NCI-H510A (cell line): ENCODE results near the gene PLCD3.

Experiments used
- DNase-seq: peaks from one replicate; lab custom pipeline; 2025; lab: John Stamatoyannopoulos, UW

The PLCD3 gene

DNA sequence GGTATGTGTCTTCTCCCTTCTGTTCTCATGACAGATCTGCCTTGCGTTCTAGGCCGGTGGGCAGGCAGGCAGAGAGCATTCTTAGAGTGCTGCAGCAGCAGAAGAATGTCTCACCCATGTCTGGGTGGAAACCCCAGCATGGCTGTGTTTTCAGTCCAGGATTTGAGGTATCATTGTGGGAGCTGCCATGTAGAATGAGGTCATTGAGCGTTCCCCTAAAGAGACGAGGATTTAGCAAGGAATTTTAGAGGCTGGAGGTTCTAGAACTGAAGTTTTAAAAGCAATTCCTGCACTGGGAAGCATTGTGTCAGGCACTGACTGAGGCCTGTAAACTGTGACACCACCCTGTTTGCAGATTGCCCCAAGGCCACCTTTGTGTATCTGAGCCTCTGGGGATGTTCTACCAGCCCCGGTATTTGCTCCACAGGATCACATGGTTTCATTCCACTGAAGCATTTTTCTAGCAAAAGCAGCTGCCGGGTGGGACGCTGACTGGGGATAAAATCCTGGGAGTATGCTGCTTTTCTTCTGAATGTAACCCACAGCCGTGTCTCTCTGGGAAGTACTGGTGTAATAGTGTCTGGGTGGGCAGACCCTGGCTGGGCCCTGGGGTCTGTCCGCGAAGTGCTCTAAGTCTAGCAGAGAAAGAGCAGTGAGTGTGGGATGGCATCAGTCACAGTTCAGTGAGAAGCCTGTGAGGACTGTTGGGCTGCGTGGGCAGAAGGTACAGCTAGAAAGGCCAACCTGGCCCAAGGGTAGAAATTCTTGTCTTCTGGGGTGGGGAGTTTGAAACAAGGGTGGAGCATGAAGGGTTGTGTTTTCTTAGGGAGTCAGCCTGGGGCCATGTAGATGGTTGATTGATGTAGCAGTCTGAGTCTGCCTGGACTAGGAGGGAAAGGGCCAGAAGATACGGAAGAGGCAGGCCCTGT, 30.2 kb downstream of the PLCD3 start:
- no peak for DNase-seq

DNA sequence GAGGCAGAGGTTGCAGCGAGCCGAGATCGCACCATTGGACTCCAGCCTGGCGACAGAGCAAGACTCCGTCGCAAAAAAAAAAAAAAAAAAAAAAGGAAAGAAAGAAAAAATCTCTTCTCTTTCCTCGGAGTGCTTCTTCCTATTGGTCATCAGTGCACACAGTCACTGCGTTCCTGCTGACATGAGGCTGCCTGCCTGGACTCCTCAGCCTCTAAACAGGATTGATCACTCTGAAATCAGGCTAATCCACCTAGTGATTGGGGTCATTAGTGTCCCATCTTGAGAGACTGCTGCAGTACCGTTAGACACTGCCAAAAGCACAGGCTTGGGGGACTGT, 30.8 kb downstream of the PLCD3 start:
- no peak for DNase-seq

DNA sequence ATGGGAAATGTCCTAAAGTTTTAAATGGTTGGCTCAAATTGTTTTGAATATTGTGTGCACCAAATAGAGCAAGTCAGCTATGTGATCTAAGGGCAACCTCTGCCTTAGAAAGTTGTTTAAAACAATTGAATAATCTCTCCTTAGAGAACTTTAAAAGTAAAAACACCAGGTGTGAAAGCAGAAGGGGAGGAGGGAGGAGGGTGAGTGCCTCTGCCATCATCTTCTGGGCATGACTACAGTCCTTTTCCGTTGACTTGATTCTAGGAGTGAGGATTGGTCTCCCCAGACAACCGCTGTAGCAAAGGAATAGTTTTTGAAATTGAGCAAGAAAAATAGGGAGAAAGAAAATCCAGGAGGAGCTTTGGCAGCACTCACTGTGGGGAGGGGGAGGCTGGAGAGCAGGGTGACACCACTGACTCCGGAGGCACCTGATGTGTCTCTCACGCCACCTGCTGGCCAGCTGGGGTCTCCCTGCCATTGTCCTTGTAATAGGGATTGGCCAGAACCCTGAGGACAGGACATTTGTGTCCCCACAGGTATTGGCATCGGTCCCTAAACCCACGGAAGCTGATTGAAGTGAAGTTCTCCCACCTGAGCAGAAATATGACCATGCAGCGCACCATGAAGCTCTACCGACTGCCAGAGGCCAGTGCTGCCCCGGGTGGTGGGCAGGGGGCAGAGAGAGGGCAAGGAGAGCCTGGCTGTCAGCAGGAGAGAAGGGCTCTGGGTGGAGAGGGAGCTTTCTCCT, 33.3 kb downstream of the PLCD3 start:
- DNase-seq, result peak; percentile 56

DNA sequence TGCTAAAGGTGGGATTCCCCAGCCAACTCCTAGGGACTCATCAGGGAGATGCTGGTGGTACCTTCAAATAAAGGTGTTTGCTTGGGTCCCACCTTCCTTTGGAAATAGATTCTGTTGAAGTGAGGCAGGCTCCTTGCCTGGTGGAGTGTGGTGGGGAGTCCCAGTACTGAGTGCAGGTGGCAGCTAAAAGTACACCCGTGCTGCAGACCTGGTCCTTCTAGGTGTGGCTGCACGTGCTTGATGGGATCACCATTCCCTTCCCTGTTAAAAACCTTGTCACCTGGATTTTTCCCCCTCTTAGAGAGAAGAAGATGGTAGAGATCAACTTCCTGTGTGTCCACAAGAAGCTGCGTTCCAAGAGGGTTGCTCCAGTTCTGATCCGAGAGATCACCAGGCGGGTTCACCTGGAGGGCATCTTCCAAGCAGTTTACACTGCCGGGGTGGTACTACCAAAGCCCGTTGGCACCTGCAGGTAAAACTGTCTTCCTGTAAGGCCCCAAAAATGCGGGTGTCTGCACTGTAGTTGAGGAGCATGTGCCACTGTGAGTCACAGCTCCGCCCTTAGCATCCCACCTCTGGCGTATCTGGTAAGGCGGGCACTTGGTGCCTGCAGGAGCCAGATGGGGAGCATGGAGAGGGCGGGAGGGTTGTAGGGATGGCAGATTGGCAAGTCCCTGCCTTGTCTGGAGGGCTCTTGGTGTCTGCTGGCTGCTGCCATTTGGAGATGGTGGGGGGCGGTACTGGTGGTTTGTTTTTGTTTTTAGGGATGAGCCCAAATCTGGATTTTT, 34.0 kb downstream of the PLCD3 start:
- DNase-seq, result no peak

DNA sequence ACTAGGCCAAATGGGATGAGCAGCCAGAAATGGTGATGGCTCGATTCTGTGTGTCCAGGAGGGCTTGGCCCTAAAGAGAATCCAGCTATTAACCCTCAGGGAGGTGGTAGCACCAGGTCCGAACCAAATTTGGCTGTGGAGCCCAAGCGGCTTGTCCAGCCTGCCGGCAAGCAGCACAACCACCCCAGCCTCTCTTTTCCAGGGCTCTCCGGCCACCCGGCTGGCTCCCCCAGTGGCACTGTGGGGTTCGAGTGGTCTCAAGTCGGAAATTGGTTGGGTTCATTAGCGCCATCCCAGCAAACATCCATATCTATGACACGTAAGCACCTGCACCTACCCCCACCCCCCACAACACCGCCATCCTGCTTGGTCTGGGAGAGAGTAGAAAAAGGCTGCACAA, 35.4 kb downstream of the PLCD3 start:
- DNase-seq, result no peak

DNA sequence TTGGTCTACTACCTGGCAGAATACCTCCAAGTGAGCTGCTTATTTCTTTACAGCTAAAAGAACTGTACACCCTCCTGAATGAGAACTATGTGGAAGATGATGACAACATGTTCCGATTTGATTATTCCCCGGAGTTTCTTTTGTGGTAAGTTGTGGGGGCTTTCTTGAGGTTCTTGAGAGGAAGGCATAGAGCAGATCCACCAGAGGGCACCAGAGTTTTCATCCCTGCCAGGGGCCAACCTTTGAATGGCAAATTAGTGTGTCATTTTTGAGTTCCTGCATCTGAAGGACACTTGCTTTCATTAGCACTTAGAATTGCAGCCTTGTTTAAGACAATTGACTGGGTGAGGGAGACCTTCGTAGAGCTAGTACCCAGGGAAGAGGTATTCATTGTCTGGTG, 36.2 kb downstream of the PLCD3 start:
- DNase-seq, result no peak

DNA sequence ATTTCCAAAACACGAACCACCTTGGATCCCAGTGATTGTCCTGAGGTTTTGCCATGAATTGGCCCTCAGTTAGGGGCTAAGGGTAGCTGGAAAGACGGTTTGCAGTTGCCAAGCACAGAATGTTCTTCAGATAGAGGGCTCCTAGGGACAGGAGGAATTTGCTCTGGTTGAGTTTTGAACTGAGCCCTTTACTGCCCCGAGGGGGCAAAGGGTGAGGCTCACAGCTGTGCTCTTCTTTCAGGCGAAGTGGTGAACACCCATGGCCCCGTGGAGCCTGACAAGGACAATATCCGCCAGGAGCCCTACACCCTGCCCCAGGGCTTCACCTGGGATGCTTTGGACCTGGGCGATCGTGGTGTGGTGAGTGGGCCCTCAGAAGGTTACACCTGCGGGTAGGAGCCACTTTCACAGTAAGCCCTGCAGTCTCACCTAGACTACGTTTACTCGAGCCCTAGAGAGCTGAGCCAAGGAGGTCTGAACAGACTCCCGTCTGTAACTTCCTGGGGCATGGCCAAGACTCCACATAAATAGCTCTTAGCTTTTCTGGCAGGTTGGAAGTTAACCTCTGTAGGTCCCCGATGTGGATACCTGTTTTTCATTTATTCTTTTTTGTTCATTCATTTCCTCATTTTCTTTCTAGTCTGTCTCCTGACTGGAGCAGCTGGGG, 38.7 kb downstream of the PLCD3 start:
- DNase-seq, result no peak

DNA sequence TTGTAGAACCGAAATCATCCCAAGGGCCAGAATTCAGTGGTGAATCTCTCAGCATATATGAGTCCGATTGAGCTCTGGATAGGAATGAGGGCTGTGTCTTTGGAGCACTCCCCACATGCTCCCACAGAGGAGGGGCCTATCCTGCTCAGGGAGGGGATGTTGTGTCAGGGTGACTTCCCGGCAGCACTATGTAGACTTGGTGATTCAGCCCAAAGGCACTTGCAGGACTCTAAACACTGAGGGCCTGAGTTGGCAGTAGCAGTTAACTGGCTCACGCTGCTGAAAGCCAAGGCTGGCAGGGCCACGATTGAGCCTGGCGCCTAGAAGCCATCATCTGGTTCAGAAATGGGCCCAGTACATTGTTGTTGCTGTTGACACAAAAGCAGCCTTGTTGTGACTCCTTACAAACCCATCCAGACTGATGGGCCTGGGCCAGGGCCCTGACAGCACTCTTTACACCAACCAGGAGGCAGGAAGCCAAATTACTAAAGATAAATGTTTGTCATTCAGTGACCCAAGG, 39.3 kb downstream of the PLCD3 start:
- DNase-seq, result no peak

DNA sequence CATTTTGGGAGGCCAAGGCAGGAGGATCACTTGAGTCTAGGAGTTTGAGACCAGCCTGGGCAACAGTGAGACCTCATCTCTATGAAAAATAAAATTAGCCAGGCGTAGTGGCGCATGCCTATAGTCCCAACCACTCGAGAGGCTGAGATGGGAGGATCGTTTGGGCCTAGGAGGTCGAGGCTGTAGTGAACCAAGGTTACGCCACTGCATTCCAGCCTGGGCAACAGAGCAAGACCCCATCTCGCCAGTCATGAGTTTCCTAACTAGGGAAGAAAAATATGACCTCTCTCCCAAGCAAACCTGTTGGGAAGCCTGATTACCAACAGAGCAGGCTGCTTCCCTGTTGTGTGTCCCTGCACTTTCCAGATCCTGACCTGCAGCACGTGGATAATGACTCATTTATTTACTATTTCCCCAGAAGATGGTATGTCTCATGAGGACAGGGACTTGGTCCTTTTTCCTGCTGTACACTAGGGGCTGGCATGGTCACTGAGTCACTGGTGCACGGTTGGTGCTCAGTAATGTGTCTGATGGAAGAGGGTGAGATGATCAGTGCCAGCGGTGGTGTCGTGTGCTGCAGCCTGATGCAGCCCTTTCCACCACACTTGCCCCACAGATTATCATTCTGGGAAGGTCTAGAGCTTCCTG, 40.4 kb downstream of the PLCD3 start:
- DNase-seq, result no peak

DNA sequence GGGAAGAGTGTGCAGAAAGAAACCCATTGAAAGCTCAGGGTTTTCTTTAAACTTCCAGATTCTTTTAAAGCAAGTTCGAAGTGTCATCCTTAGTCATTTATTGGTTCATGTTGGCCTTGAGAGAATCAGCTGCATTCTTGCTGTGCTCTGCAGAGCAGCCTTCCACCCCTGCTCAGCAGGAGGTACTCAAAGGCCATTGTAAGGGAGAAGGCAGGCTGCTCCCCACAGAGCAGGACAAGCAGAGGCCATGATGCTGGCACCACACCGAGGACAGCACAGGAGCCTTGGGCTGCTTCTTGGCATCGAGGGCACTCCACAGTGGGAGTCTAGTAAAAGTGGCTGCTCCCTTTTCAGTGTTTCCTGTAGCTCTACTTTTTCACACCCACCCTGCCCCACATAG, 41.6 kb downstream of the PLCD3 start:
- DNase-seq, result no peak

DNA sequence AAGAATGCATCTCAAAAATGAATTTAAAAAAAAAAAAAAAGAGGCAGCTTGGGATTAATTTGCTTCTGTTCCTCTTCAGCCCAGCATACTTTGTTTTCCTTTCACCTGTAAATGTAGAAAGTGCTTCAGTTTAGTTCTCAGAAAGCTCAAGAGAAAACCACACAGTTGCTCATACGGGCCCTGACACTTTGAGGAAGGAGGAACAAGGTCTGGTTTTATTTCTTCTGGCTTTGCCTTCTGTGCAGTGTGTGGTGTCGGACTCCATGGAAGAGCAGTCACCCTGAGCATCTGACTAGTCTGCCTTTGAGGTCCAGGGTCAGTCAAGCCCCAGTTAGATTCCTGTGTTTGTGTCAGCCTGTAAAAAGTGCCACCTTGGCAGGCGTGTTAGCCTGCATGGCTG, 43.6 kb downstream of the PLCD3 start:
- DNase-seq, result no peak

DNA sequence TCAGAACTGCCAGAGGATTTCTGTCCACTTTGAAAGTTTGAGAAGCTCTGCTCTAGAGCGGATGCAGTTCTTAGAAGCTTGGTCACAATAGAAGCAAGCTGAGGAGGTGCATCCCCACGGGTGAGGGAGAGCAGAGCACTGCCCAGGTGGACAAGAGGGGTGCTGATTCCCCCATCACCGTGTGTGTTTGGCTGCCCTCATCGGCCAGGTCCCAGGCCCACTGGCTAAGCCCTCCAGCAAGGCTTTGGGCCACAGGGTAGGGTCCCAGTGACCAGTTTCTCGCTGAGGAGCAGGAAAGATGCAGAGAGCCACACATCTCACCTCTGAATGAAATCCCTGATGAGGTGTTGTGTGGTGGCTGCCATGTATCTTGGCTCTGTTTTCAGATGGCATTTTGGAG, 44.3 kb downstream of the PLCD3 start:
- DNase-seq, result no peak

DNA sequence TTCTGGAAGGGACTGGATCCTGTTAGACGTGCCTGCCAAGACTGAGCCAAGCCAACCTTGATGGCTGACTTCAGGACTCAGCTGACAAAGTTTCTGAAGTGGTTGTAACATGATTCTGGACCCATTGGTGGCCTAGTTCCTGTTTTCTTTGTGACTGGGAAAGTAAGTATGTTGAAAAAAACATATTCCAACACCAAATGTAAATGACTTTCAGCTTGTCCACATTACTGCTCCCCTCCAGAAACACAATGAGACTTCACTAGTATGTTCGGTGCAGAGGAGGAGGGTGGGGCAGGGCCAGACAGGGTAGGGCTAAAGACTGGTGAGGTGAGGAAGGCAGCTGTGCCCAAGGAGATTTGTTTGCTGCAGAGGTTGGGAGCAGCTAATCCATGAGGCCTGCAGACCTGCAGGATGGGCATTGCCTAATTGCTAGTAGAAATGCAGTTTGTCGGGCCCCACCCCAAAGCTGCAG, 44.8 kb downstream of the PLCD3 start:
- no peak for DNase-seq

DNA sequence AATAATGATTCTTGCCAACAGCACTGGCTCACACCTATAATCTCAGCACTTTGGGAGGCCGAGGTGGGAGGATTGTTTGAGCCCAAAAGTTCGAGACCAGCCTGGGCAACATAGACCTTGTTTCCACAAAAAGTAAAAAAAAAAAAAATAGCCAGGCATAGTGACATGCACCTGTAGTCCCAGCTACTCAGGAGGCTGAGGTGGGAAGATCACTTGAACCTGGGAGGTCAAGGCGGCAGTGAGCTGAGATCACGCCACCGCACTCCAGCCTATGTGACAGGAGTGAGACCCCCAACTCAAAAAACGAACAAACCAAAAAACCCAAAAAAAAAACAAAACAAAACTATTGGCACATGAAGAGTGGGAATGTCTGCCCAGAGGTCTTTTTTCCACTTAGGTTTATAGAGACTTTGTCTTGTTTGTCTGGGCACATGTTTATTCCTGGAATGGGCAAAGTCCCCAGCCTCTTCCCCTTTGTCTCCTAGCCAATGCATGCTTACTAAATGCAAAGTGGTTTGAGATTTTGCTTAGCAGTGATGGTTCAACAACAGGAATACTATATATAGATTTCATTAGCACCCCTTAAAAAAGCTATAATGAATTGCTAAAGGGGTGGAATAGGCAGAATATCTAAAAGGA, 45.3 kb downstream of the PLCD3 start:
- DNase-seq, result no peak

DNA sequence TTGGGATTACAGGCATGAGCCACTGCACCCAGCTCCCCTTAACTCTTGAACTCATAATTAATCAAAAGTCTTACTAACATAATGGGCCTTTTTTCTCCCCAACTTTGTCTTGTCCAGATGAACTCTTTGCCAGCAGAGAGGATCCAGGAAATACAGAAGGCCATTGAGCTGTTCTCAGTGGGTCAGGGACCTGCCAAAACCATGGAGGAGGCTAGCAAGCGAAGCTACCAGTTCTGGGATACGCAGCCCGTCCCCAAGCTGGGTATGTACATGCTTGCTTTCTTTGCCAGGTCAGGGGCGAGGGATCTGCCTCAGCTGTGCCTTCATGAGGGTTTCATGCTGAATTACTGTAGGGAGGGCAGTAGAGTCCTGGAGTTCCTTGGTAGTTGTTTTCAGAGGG, 45.9 kb downstream of the PLCD3 start:
- DNase-seq, result no peak

DNA sequence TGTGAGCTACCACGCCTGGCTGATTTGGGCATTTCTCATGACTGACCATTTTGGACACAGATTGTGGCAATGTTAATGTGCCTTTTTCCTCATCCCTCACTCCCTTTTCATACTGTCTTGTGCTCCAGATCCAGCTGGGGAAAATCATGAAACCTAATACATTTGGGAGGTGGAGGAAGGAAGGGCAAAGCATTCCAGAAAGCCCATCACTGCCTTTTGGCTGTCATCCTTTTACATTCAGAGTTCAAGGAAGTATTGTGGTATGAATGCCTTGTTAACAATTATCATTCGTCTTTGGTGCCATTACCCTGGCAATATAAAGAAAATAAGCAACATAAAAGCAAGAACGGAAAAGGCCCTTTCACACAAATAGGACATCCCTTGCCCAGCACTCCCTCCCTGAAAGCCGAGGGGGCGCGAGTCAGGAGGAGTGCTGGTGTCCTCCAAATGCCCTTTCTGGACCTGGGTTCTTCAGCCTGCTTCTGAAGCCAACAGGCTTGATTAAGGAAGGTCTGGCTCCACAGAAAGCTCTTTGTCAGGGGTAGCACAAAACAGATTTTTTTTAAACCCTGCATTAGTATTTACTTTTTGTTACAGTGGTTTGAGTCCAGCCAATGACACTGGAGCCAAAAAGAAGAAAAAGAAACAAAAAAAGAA, 51.1 kb downstream of the PLCD3 start:
- no peak for DNase-seq

DNA sequence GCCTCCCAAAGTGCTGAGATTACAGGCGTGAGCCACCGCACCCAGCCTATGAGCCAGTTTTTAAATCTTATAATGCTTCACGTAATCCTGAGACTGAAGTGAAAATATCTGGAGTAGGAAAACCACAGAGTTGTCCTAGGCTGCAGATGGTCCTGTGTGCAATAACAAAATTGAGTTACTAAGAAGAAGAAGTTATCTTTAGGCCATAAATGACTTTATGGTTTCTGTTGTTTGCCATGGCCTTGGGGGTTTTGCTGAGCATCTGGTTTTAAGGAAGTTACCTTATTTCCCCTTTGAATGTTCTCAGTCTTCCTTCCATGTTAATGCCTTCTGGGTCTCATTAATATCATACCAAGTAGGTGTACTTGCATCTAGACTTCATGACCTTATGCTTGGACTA, 54.7 kb downstream of the PLCD3 start:
- no peak for DNase-seq

DNA sequence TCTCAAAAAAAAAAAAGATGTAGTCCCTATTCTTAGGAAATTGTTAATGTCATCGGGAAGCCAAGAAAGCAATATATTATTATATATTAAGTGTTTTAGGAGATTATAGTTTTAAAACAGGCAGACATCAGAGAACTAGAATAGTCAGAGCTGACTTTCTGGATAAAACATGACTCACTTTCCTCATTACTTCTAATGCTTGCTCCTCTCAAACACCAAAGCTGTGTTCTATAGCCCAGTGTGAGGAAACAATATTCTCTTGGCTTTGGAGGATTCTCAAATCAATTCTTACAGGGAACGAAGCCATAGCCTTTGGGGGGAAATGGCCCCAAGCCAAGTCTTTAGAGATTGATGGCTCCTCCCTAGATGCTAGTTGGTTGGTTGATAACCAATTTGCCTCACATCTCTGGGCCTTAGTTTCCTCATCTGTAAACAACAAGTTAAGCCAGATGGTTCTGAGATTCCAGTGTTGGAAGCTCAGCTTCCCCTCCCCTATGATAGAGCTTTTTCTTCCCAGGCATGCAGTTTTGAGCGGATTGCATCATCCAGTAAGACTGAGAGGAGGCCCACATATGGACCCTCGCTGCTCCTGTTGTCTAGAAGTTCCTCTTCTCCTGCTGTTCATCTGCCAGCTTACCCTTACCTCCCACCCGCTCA, 58.8 kb downstream of the PLCD3 start:
- DNase-seq, result no peak

DNA sequence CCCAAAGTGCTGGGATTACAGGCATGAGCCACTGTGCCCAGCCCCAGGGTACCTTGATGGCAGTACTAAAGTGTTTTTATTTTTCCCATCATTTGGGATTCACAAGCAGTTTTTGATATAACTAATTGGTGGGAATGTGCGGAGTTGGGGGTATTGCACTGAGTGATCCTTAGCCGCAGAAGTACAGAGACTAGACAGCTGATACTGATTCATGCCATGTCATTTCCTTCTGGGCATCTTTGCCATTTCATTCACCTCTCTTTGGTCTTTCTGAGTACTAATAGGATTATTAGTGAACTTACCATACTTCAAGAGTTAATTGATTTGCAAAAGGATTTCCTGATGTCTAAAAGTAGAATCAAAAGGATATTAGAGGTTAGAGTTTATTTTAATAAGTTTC, 61.5 kb downstream of the PLCD3 start:
- DNase-seq, result no peak

DNA sequence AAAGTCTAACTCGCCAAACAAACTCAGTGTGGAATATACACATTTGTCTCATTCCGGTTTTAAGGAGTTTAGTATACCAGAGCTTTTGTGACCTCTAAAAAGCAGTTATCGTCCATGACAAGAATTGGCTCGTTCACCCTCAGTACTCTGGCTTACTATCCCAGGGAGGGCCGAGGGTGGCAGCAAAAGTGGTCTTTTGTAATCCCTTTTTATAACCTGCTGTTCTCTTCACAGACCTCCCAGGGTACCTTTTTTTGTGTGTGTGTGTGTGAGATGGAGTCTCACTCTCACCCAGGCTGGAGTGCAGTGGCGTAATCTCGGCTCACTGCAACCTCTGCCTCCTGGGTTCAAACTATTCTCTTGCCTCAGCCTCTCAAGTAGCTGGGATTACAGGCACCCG, 62.3 kb downstream of the PLCD3 start:
- no peak for DNase-seq
